H1 (cell line): ENCODE measurements around the gene CPHXL. TPM values are rescaled to one million over a fixed set of nuclear protein-coding genes. Genes with fewer than 3 reads are reported as not detected.

Experiments used
- CTCF ChIA-PET: fragments of 300-600 bp; sonication (Branson Sonifier 250); formaldehyde crosslinking; loops from one replicate; lab custom pipeline; 2021; ENCODE audit not compliant: partially characterized antibody; lab: Charles Lee
- POLR2A ChIA-PET: fragments of 300-600 bp; sonication (Branson Sonifier 250); formaldehyde crosslinking; loops from one replicate; lab custom pipeline; 2021; ENCODE audit warnings: inconsistent platforms; ENCODE audit not compliant: partially characterized antibody; lab: Charles Lee
- DNase-seq, 2 experiments: peaks; one replicate each; pipeline versions ENCODE4 v3.0.0 to v3.0.0-alpha.2; 2010 to 2022; ENCODE audit warnings: low spot score in 2 of 2, low read depth in 1 of 2, mixed read lengths in 1 of 2
- FAIRE-seq: peaks from 2 replicates; lab custom pipeline; 2011; peaks lifted over from hg19 to GRCh38; lab: Jason Lieb, UNC
- H2AFZ ChIP-seq: 2 replicates; pipeline ENCODE4 v1.8.1; 2012; ENCODE audit warnings: low read length, inconsistent platforms
- H2AK5ac ChIP-seq: 2 replicates; pipeline ENCODE4 v1.6.1; 2013; ENCODE audit warnings: low read depth, low read length
- H2BK120ac ChIP-seq: replicated peaks from 2 replicates; pipeline ENCODE3; 2013; ENCODE audit warnings: low read depth, low read length, inconsistent platforms
- H2BK12ac ChIP-seq: 2 replicates; pipeline ENCODE4 v1.6.1; 2013; ENCODE audit warnings: low read depth, low read length
- H2BK15ac ChIP-seq: 2 replicates; pipeline ENCODE4 v1.6.1; 2013; ENCODE audit warnings: low read length
- H2BK20ac ChIP-seq: 2 replicates; pipeline ENCODE4 v1.6.1; 2013; ENCODE audit warnings: low read length
- H2BK5ac ChIP-seq: 2 replicates; pipeline ENCODE4 v1.6.1; 2013; ENCODE audit warnings: low read depth, low read length
- H3K14ac ChIP-seq: 2 replicates; pipeline ENCODE4 v1.6.1; 2013; ENCODE audit warnings: inconsistent platforms; ENCODE audit not compliant: insufficient read length
- H3K18ac ChIP-seq: 2 replicates; pipeline ENCODE4 v1.6.1; 2013; ENCODE audit warnings: low read length; ENCODE audit errors: extremely low read depth
- H3K23ac ChIP-seq: 2 replicates; pipeline ENCODE4 v1.6.1; 2013; ENCODE audit warnings: inconsistent platforms; ENCODE audit not compliant: insufficient read length
- H3K23me2 ChIP-seq: 2 replicates; pipeline ENCODE4 v1.6.1; 2013; ENCODE audit warnings: low read depth, low read length
- H3K27ac ChIP-seq: 2 replicates; pipeline ENCODE4 v1.6.1; 2011; ENCODE audit warnings: low read depth, low read length, inconsistent platforms
- H3K27me3 ChIP-seq, 4 experiments: replicated peaks in 1 of 4; 1 replicate in 1 of 4; 2 replicates in 3 of 4; pipeline versions ENCODE4 v1.6.1 to v1.8.1; 2011 to 2013; ENCODE audit warnings: low read length in 3 of 4, mild to moderate bottlenecking in 3 of 4, inconsistent platforms in 2 of 4, mixed read lengths in 2 of 4, moderate library complexity in 1 of 4; ENCODE audit not compliant: control insufficient read depth in 3 of 4, insufficient read depth in 3 of 4; ENCODE audit errors: extremely low read depth in 1 of 4
- H3K36me3 ChIP-seq, 4 experiments: 2 replicates each; pipeline versions ENCODE4 v1.6.1 to v1.8.1; 2011 to 2013; ENCODE audit warnings: mild to moderate bottlenecking in 4 of 4, low read length in 3 of 4, moderate library complexity in 2 of 4, control low read depth in 1 of 4, inconsistent platforms in 1 of 4; ENCODE audit not compliant: insufficient read depth in 4 of 4, control insufficient read depth in 2 of 4
- H3K4ac ChIP-seq: replicated peaks from 2 replicates; pipeline ENCODE3; 2013; ENCODE audit warnings: low read length, low read depth, mixed read lengths, inconsistent platforms; ENCODE audit not compliant: insufficient read length
- H3K4me1 ChIP-seq, 4 experiments: replicated peaks in 1 of 4; 1 replicate in 1 of 4; 2 replicates in 3 of 4; pipeline versions ENCODE4 v1.6.1 to v1.8.1; 2011 to 2013; ENCODE audit warnings: low read length in 3 of 4, inconsistent platforms in 2 of 4, mixed read lengths in 1 of 4; ENCODE audit not compliant: insufficient read depth in 4 of 4, control insufficient read depth in 3 of 4
- H3K4me2 ChIP-seq, 2 experiments: 2 replicates each; pipeline versions ENCODE4 v1.6.1 to v1.8.1; 2011 to 2013; ENCODE audit warnings: low read depth in 2 of 2, low read length in 2 of 2, control low read depth in 1 of 2, inconsistent platforms in 1 of 2, mild to moderate bottlenecking in 1 of 2; ENCODE audit not compliant: insufficient read depth in 1 of 2
- H3K4me3 ChIP-seq, 4 experiments: fragments of 200-600, 300-600 bp in 1 of 4; sonication (generic), shearing (Covaris generic), sonication (Bioruptor Twin) in 1 of 4; 2 replicates each; pipeline versions ENCODE4 v1.5.1 to v1.8.1; 2011 to 2016; ENCODE audit warnings: low read length in 4 of 4, low read depth in 3 of 4, control low read depth in 2 of 4, inconsistent platforms in 2 of 4, mild to moderate bottlenecking in 2 of 4, mixed read lengths in 1 of 4, moderate library complexity in 1 of 4; ENCODE audit not compliant: insufficient read depth in 2 of 4; ENCODE audit errors: extremely low read depth in 1 of 4
- H3K56ac ChIP-seq: replicated peaks from 2 replicates; pipeline ENCODE3; 2013; ENCODE audit warnings: low read depth, mild to moderate bottlenecking, mixed read lengths, low read length, inconsistent platforms; ENCODE audit not compliant: insufficient read length
- H3K79me1 ChIP-seq: 2 replicates; pipeline ENCODE4 v1.6.1; 2013; ENCODE audit warnings: low read depth, low read length, control low read depth
- H3K79me2 ChIP-seq, 2 experiments: 2 replicates each; pipeline versions ENCODE4 v1.6.1 to v1.8.1; 2012 to 2013; ENCODE audit warnings: low read length in 2 of 2, mild to moderate bottlenecking in 2 of 2, inconsistent platforms in 1 of 2; ENCODE audit not compliant: insufficient read depth in 2 of 2, control insufficient read depth in 1 of 2
- H3K9ac ChIP-seq, 4 experiments: replicated peaks in 1 of 4; 1 replicate in 1 of 4; 2 replicates in 3 of 4; pipeline versions ENCODE4 v1.6.1 to v1.8.1; 2011 to 2013; ENCODE audit warnings: low read depth in 3 of 4, low read length in 3 of 4, control low read depth in 2 of 4, mild to moderate bottlenecking in 2 of 4, moderate library complexity in 2 of 4, inconsistent platforms in 1 of 4; ENCODE audit errors: extremely low read depth in 1 of 4
- H3K9me3 ChIP-seq, 2 experiments: 2 replicates each; pipeline versions ENCODE4 v1.6.1 to v1.8.1; 2012 to 2013; ENCODE audit warnings: mild to moderate bottlenecking in 2 of 2, moderate library complexity in 2 of 2, control low read depth in 1 of 2, inconsistent platforms in 1 of 2, low read depth in 1 of 2, low read length in 1 of 2, mixed read lengths in 1 of 2; ENCODE audit not compliant: insufficient read depth in 2 of 2
- H4K20me1 ChIP-seq, 2 experiments: replicated peaks in 1 of 2; 2 replicates each; pipeline versions ENCODE3 to v1.8.1; 2011 to 2013; ENCODE audit warnings: inconsistent platforms in 2 of 2, low read length in 2 of 2, mild to moderate bottlenecking in 1 of 2; ENCODE audit not compliant: insufficient read depth in 2 of 2, control insufficient read depth in 1 of 2
- H4K5ac ChIP-seq: 2 replicates; pipeline ENCODE4 v1.6.1; 2013; ENCODE audit warnings: low read length, low read depth, mixed read lengths, inconsistent platforms; ENCODE audit not compliant: insufficient read length
- H4K8ac ChIP-seq: 2 replicates; pipeline ENCODE4 v1.8.0; 2013; ENCODE audit warnings: mild to moderate bottlenecking, moderate library complexity, low read length, inconsistent platforms; ENCODE audit not compliant: insufficient read depth; ENCODE audit errors: extremely low read depth
- H4K91ac ChIP-seq: replicated peaks from 2 replicates; pipeline ENCODE3; 2013; ENCODE audit warnings: low read length, mixed read lengths, inconsistent platforms; ENCODE audit not compliant: insufficient read length
- CTBP2 ChIP-seq: IDR thresholded peaks from 2 replicates; pipeline ENCODE4 v1.7.0; 2011; ENCODE audit warnings: borderline replicate concordance, mild to moderate bottlenecking, moderate library complexity, mixed read lengths, low read length; ENCODE audit not compliant: insufficient read depth, insufficient read length
- MAX ChIP-seq: IDR thresholded peaks from 2 replicates; pipeline ENCODE4 v1.6.1; 2012; ENCODE audit warnings: inconsistent platforms
- SAP30 ChIP-seq: fragments of 300-600 bp; sonication (generic); IDR thresholded peaks from 2 replicates; pipeline ENCODE4 v1.7.1; 2012; ENCODE audit warnings: low read length, moderate library complexity, mild to moderate bottlenecking, inconsistent platforms; ENCODE audit not compliant: insufficient read depth, insufficient replicate concordance
- WGBS, 2 experiments: shearing (Covaris generic) in 1 of 2; methylation state at CpG; one replicate each; pipeline versions ENCODE4 v1.1.6 to v1.1.7; 2013 to 2015; ENCODE audit warnings: low lambda C conversion rate in 2 of 2, mixed read lengths in 2 of 2, inconsistent platforms in 1 of 2, low coverage in 1 of 2, missing lambda C conversion rate in 1 of 2; ENCODE audit not compliant: insufficient replicate concordance in 2 of 2, insufficient coverage in 1 of 2, insufficient read length in 1 of 2; ENCODE audit errors: extremely low coverage in 1 of 2, missing lambda C conversion rate in 1 of 2; 5-methylcytosine and 5-hydroxymethylcytosine counted together
- polyA plus RNA-seq, 7 experiments: library from polyadenylated mRNA; depleted of rRNA in 3 of 7; stranded (reverse) in 5 of 7; unstranded in 2 of 7; fragments of >200 nt in 5 of 7; fragments of 200-250 nt in 2 of 7; gene quantifications; 1 replicate in 5 of 7; 2 replicates in 1 of 7; 4 replicates in 1 of 7; pipeline versions ENCODE4 v1.2.1 to v1.2.3, GENCODE V29; 2011 to 2013; ENCODE audit warnings: missing spikeins in 2 of 7, mixed read lengths in 2 of 7
- total RNA-seq: library from RNA; stranded (reverse); fragmentation: NEBNext Ultra II Directional; extraction: Animal tissue kit (Norgen Biotek cat#: 25700); gene quantifications from 2 replicates; pipeline ENCODE4 v1.2.1, GENCODE V29; 2021

The CPHXL gene
- total and polyA plus RNA-seq, 2 of the 8 experiments (the other 6 are each of a cell fraction or from before 2014, with no cell fraction given): not detected

GRCh38 chr16:75733305-75734211, 7.3 kb upstream of the CPHXL start:
- ChIA-PET POLR2A (no interaction called here), CTCF (no interaction called here)
- Histone ChIP-seq H3K36me3 (no peaks in the 10 kb centered on the region; a peak in 1 of 8 replicates), H2BK15ac (no peak overlapping the region), H3K79me1 (no peaks in the 10 kb centered on the region), H3K18ac (no peak overlapping the region), H4K5ac (no peak overlapping the region), H3K27ac (no peak overlapping the region), H3K27me3 (no peaks in the 10 kb centered on the region), H3K79me2 (no peaks in the 10 kb centered on the region), H3K9me3 (no peaks in the 10 kb centered on the region; a peak in 1 of 4 replicates), H2AFZ (no peak overlapping the region), H2AK5ac (no peak overlapping the region), H3K23me2 (no peaks in the 10 kb centered on the region; the same call in 1 of the 2 replicates), H3K4me3 (no peak overlapping the region), H2BK12ac (no peak overlapping the region), H2BK20ac (no peak overlapping the region), H2BK5ac (no peak overlapping the region), H3K4ac (no peak overlapping the region), H3K23ac (no peak overlapping the region), H3K4me1 (no peaks in the 10 kb centered on the region), H3K14ac (no peak overlapping the region), H2BK120ac (no peak overlapping the region), H4K20me1 (no peaks in the 10 kb centered on the region), H3K4me2 (no peak overlapping the region)
- 87% methylated on average over 6 of the region's 6 CpGs; no CpG with 5 or more reads in 1 of the 2 experiments for WGBS, 2 experiments
- no peak for DNase-seq
- no peak for FAIRE-seq
- TF ChIP-seq MAX: no peak
- TF ChIP-seq CTBP2: no peak
- no peak for TF ChIP-seq SAP30
- TF ChIP-seq, all 59 proteins: peak for 0
- Histone ChIP-seq H4K91ac (no peak overlapping the region), H4K8ac (no peak overlapping the region), H3K9ac (no peak overlapping the region), H3K56ac (no peak overlapping the region)
